Naive thymus-derived CD4-positive, alpha-beta T cell (primary cell): Measurements from ENCODE around the gene ILRUN. TPM values are rescaled to one million over a fixed set of nuclear protein-coding genes. Genes with fewer than 3 reads are reported as not detected.
"Not testable (repeated sequence)": the region's sequence is repeated elsewhere in the genome, so short reads cannot be mapped to it uniquely, and the experiment has no call there.

Experiments used
- ATAC-seq: fragments of 150-1000 bp; cut with Tn5 transposase; 2 replicates; pipeline ENCODE4 v1.10.0; 2021; ENCODE audit warnings: mild to moderate bottlenecking, moderate library complexity
- CTCF ChIA-PET: fragments of 350-600 bp; sonication (Branson Sonifier 250); formaldehyde crosslinking; loops from one replicate; lab custom pipeline; 2021; ENCODE audit warnings: antibody characterized with exemption; lab: Charles Lee
- POLR2A ChIA-PET: fragments of 350-600 bp; sonication (Branson Sonifier 250); formaldehyde crosslinking; loops from one replicate; lab custom pipeline; 2021; ENCODE audit warnings: antibody characterized with exemption, inconsistent platforms; lab: Charles Lee
- DNase-seq, 9 donors: peaks; one replicate each; pipeline versions ENCODE4 v3.0.0 to v3.0.0-alpha.2; 2020 to 2022; ENCODE audit warnings: mixed read lengths in 1 of 9
- H3K27ac ChIP-seq: one replicate; pipeline ENCODE4 v1.7.0; 2013; ENCODE audit warnings: mild to moderate bottlenecking, low read depth, low read length, moderate library complexity
- H3K27me3 ChIP-seq, 2 donors: one replicate each; pipeline ENCODE4 v1.7.0; 2013; ENCODE audit warnings: low read length in 2 of 2, mild to moderate bottlenecking in 2 of 2, moderate library complexity in 2 of 2; ENCODE audit not compliant: control insufficient read depth in 2 of 2, insufficient read depth in 2 of 2
- H3K36me3 ChIP-seq, 3 experiments: 1 replicate in 2 of 3; 2 replicates in 1 of 3; pipeline ENCODE4 v1.7.0; 2013; ENCODE audit warnings: low read length in 3 of 3, mild to moderate bottlenecking in 3 of 3, moderate library complexity in 1 of 3; ENCODE audit not compliant: insufficient read depth in 3 of 3, control insufficient read depth in 2 of 3
- H3K4me1 ChIP-seq, 2 donors: one replicate each; pipeline ENCODE4 v1.7.0; 2013; ENCODE audit warnings: low read length in 2 of 2, mild to moderate bottlenecking in 2 of 2, moderate library complexity in 1 of 2; ENCODE audit not compliant: control insufficient read depth in 2 of 2, insufficient read depth in 2 of 2
- H3K4me3 ChIP-seq: 2 replicates; pipeline ENCODE4 v1.7.0; 2013; ENCODE audit warnings: mild to moderate bottlenecking, low read length
- H3K9me3 ChIP-seq, 3 experiments: 1 replicate in 2 of 3; 2 replicates in 1 of 3; pipeline ENCODE4 v1.7.0; 2013; ENCODE audit warnings: low read length in 3 of 3; ENCODE audit not compliant: control insufficient read depth in 2 of 3
- H3K27ac Mint-ChIP-seq, 9 donors: one replicate each; pipeline ENCODE4 v1.8.0; 2020 to 2022; ENCODE audit warnings: mixed read lengths in 9 of 9, mild to moderate bottlenecking in 8 of 9, moderate library complexity in 5 of 9, inconsistent platforms in 2 of 9
- H3K27me3 Mint-ChIP-seq, 5 donors: one replicate each; pipeline ENCODE4 v1.8.0; 2021 to 2022; ENCODE audit warnings: mixed read lengths in 5 of 5, mild to moderate bottlenecking in 1 of 5
- H3K36me3 Mint-ChIP-seq, 5 donors: one replicate each; pipeline ENCODE4 v1.8.0; 2020 to 2022; ENCODE audit warnings: mixed read lengths in 5 of 5, mild to moderate bottlenecking in 3 of 5, inconsistent platforms in 1 of 5
- H3K4me1 Mint-ChIP-seq, 7 donors: one replicate each; pipeline ENCODE4 v1.8.0; 2020 to 2022; ENCODE audit warnings: mixed read lengths in 7 of 7, mild to moderate bottlenecking in 3 of 7, inconsistent platforms in 1 of 7
- H3K4me3 Mint-ChIP-seq, 10 donors: one replicate each; pipeline ENCODE4 v1.8.0; 2020 to 2022; ENCODE audit warnings: mild to moderate bottlenecking in 10 of 10, mixed read lengths in 10 of 10, moderate library complexity in 6 of 10, inconsistent platforms in 2 of 10
- H3K9me3 Mint-ChIP-seq, 11 donors: one replicate each; pipeline ENCODE4 v1.8.0; 2020 to 2022; ENCODE audit warnings: mixed read lengths in 11 of 11, mild to moderate bottlenecking in 4 of 11, inconsistent platforms in 1 of 11, moderate library complexity in 1 of 11
- intact Hi-C, 2 donors: fragments of 100-400 bp; cut with micrococcal nuclease; formaldehyde crosslinking; loops; one replicate each; pipeline ENCODE4 v1.15.1; 2023
- polyA plus RNA-seq, 2 donors: library from polyadenylated mRNA; unstranded; fragments of 300-500 nt; fragmentation: Illumina TruSeq; gene quantifications; one replicate each; pipeline ENCODE4 v1.2.3, GENCODE V29; 2021
- total RNA-seq, 6 experiments: library from RNA in 5 of 6; stranded (reverse) in 5 of 6; gene quantifications; 1 replicate in 5 of 6; 2 replicates in 1 of 6; pipeline ENCODE4 v1.2.3 and lab custom pipeline; 2021 to 2026

ILRUN gene
- total and polyA plus RNA-seq, 7 experiments from 2014 or later: 8.8 to 74.6 (median 49.2) TPM

DNA sequence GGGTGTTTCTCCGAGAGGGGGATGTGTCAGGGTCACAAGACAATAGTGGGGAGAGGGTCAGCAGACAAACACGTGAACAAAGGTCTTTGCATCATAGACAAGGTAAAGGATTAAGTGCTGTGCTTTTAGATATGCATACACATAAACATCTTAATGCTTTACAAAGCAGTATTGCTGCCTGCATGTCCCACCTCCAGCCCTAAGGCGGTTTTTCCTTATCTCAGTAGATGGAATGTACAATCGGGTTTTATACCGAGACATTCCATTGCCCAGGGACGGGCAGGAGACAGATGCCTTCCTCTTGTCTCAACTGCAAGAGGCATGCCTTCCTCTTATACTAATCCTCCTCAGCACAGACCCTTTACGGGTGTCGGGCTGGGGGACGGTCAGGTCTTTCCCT, 23.1 kb upstream of the ILRUN start:
- POLR2A ChIA-PET, H3K27ac ChIP-seq, H3K36me3 ChIP-seq, CTCF ChIA-PET, H3K36me3 Mint-ChIP-seq, H3K27ac Mint-ChIP-seq, ATAC-seq, H3K4me1 Mint-ChIP-seq, H3K4me1 ChIP-seq, H3K4me3 Mint-ChIP-seq, H3K27me3 ChIP-seq, H3K9me3 Mint-ChIP-seq, H3K4me3 ChIP-seq, intact Hi-C loops, H3K9me3 ChIP-seq, H3K27me3 Mint-ChIP-seq, DNase-seq: not testable (repeated sequence)

DNA sequence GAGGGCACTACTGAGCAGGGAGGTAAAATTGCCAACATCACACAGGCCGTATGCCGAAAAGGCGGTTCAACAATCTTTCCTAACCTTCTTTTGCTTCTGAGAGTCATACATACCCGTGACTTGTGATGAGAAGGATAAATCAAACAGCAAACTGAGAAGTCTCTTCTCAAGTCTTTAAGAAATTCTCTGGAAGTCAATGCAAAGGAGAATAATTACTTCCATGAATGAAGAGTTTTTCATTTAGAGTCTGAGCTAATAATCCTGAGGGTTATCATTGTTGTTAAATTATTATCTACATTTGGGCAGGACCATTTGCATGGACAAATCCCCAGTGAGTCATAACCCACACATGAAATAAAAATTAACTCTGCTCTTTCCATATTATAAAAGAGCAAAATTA, 22.4 kb upstream of the ILRUN start:
- H3K4me3 Mint-ChIP-seq: no peak overlapping the region
- Histone ChIP-seq H3K4me1 (no peaks in the 10 kb centered on the region), H3K4me3 (no peak overlapping the region), H3K9me3 (no peaks in the 10 kb centered on the region), H3K27ac (no peak overlapping the region), H3K36me3 (no peaks in the 10 kb centered on the region), H3K27me3 (no peaks in the 10 kb centered on the region)
- no peak overlapping the region for H3K27ac Mint-ChIP-seq
- intact Hi-C loops: no loop called here
- H3K9me3 Mint-ChIP-seq: no peaks in the 10 kb centered on the region
- ChIA-PET POLR2A (no interaction called here), CTCF (no interaction called here)
- ATAC-seq (no peak), DNase-seq (no peak)
- H3K36me3 Mint-ChIP-seq: no peaks in the 10 kb centered on the region
- H3K27me3 Mint-ChIP-seq: peaks cover 0 to 5% (median 0%) of the 10 kb centered on the region in 5 donors
- H3K4me1 Mint-ChIP-seq: peaks cover 0 to 2% (median 0%) of the 10 kb centered on the region in 7 donors

DNA sequence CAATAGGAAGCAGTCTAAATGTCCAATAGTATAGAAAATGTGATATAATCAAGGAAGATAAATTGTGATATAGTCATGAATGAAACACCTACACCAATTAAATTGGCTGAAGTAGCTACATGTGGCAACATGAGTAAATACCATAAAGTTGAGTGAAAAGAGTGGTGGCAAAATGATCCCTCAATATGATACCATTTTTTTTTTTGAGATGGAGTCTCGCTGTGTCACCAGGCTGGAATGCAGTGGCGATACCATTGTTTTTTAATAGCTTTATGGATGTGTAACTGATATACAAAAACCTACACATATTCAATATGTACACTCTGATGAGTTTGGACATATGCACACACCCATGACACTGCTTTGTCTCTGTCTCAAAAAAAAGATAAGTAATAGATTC, 20.9 kb upstream of the ILRUN start:
- Histone ChIP-seq H3K27ac (no peak overlapping the region), H3K4me1 (no peaks in the 10 kb centered on the region), H3K36me3 (no peaks in the 10 kb centered on the region), H3K4me3 (no peak overlapping the region), H3K9me3 (no peaks in the 10 kb centered on the region), H3K27me3 (no peaks in the 10 kb centered on the region)
- Mint-ChIP-seq H3K27ac (no peak overlapping the region), H3K27me3 (peaks cover 0 to 5% (median 0%) of the 10 kb centered on the region in 5 donors), H3K4me1 (peaks cover 0 to 2% (median 0%) of the 10 kb centered on the region in 7 donors), H3K9me3 (no peaks in the 10 kb centered on the region), H3K4me3 (no peak overlapping the region), H3K36me3 (no peaks in the 10 kb centered on the region)
- ATAC-seq: no peak
- ChIA-PET CTCF (no interaction called here), POLR2A (interaction anchor here (0.7 kb wide), 1 partner anchor 20 kb away, joined by 3 read pairs; no protein-coding TSS in a partner anchor)
- intact Hi-C loops: no loop called here
- no peak for DNase-seq

DNA sequence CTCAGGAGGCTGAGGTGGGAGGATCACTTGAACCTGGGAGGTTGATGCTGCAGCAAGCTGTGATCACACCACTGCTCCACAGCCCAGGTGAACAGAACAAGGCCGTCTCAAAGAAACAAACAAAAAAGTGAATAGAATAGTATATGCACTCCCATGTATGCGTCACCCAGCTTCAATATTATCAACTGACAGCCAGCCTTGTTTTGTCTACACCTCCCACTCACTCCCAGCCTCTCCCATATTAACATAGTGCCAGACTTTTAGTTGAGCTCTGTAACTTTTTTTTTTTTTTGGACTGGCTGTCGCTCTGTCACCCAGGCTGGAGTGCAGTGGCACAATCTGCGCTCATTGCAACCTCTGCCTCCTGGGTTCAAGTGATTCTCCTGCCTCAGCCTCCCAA, 18.1 kb upstream of the ILRUN start:
- H3K27me3 ChIP-seq: no peaks in the 10 kb centered on the region
- H3K36me3 ChIP-seq: no peaks in the 10 kb centered on the region
- no peak overlapping the region for H3K4me3 ChIP-seq
- ChIA-PET CTCF (interaction anchor here (0.7 kb wide), 1 partner anchor 124 kb away, joined by 8 read pairs; no protein-coding TSS in a partner anchor), POLR2A (interaction anchor here (0.6 kb wide), 1 partner anchor 75 kb away, joined by 4 read pairs; no protein-coding TSS in a partner anchor)
- Mint-ChIP-seq H3K9me3 (no peaks in the 10 kb centered on the region), H3K27ac (no peak overlapping the region), H3K4me1 (peaks cover 0 to 2% (median 0%) of the 10 kb centered on the region in 7 donors), H3K36me3 (no peaks in the 10 kb centered on the region), H3K27me3 (peaks cover 0 to 5% (median 0%) of the 10 kb centered on the region in 5 donors), H3K4me3 (no peak overlapping the region)
- no peaks in the 10 kb centered on the region for H3K4me1 ChIP-seq
- H3K27ac ChIP-seq: no peak overlapping the region
- ATAC-seq: no peak
- no peak for DNase-seq
- intact Hi-C loops: no loop called here
- H3K9me3 ChIP-seq: no peaks in the 10 kb centered on the region

DNA sequence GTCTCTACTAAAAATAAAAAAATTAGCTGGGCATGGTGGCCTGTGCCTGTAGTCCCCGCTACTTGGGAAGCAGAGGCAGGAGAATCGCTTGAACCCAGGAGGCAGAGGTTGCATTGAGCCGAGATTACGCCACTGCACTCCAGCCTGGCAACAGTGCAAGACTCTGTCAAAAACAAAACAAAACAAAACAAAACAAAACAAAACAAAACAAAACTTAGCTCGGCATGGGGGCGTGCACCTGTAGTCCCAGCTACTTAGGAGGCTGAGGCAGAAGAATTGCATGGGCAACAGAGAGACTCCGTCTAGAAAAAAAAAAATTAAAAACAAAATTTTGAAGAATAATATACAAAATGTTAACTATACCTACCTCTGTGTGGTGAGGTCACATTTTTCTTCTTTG, 16.3 kb upstream of the ILRUN start:
- intact Hi-C loops, DNase-seq, H3K4me3 Mint-ChIP-seq, H3K9me3 ChIP-seq, H3K9me3 Mint-ChIP-seq, H3K27me3 Mint-ChIP-seq, CTCF ChIA-PET, H3K36me3 ChIP-seq, ATAC-seq, H3K27me3 ChIP-seq, H3K36me3 Mint-ChIP-seq, H3K4me1 Mint-ChIP-seq, H3K27ac Mint-ChIP-seq, H3K27ac ChIP-seq, H3K4me3 ChIP-seq, H3K4me1 ChIP-seq: not testable (repeated sequence)
- POLR2A ChIA-PET: interaction anchor here (0.6 kb wide), 1 partner anchor 80 kb away, joined by 3 read pairs; no protein-coding TSS in a partner anchor

DNA sequence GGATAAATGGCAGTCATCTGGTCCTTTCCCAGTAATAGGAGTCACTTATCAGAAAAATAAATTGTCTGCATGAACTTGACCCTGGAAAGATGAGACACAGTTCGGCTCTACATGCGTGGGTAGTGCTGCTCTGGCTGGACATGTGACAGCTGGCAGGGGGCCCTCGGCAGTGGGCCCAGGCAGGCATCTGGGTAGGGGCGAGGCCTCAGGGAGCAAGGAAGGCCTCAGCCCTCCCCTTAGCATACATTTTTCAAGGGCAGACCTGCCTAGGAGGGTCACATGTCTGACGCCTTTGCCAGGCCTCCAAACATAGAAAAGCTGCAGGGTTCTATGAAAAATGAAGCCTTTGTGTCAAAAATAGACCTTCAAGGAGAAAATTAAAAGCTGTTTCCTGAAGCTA, 12.8 kb upstream of the ILRUN start:
- Histone ChIP-seq H3K27ac (no peak overlapping the region), H3K9me3 (no peaks in the 10 kb centered on the region), H3K4me1 (no peaks in the 10 kb centered on the region), H3K4me3 (no peak overlapping the region), H3K27me3 (no peaks in the 10 kb centered on the region), H3K36me3 (no peaks in the 10 kb centered on the region)
- Mint-ChIP-seq H3K9me3 (no peaks in the 10 kb centered on the region), H3K4me3 (no peak overlapping the region), H3K27me3 (no peaks in the 10 kb centered on the region), H3K27ac (no peak overlapping the region), H3K36me3 (no peaks in the 10 kb centered on the region), H3K4me1 (peaks cover 0 to 10% (median 5%) of the 10 kb centered on the region in 7 donors)
- CTCF ChIA-PET: no interaction called here
- DNase-seq (no peak), ATAC-seq (no peak)
- POLR2A ChIA-PET: no interaction called here
- intact Hi-C loops: no loop called here

DNA sequence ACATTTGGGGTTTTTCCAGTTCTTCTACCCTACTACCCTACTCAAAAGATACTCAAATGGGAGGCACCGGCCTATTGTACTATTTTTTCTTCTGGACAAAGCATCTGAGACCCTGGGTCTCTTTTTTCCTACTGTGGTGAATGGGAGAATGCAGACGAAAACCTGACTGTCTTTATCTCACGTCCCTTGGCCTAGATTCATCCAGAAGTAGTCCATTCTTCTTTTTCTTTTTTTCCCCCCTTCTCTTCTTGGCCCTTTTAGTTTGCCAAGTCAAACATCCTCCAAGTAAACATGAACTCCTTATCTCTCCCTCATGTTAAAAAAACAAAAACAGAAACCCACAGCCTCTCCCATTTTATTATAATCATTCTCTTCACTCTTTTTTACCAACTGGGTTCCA, 8.7 kb upstream of the ILRUN start:
- intact Hi-C loops: no loop called here
- ATAC-seq (no peak), DNase-seq (no peak)
- Mint-ChIP-seq H3K27me3 (peaks cover 0 to 5% (median 0%) of the 10 kb centered on the region in 5 donors), H3K27ac (peak overlapping the region in 2 of 9 donors; percentile 36 to 65), H3K9me3 (peaks cover 0 to 1% (median 0%) of the 10 kb centered on the region in 11 donors), H3K4me1 (peaks cover 0 to 13% (median 5%) of the 10 kb centered on the region in 7 donors), H3K36me3 (no peaks in the 10 kb centered on the region), H3K4me3 (no peak overlapping the region)
- Histone ChIP-seq H3K4me1 (no peaks in the 10 kb centered on the region), H3K36me3 (no peaks in the 10 kb centered on the region), H3K4me3 (no peak overlapping the region), H3K27me3 (no peaks in the 10 kb centered on the region), H3K9me3 (no peaks in the 10 kb centered on the region), H3K27ac (no peak overlapping the region)
- ChIA-PET CTCF (no interaction called here), POLR2A (interaction anchor here (0.7 kb wide), 1 partner anchor 180 kb away, joined by 3 read pairs; no protein-coding TSS in a partner anchor)
